Stimulated activated CD4-positive, alpha-beta T cell treated with anti-CD3 and anti-CD28 coated beads, Interleukin-15, amount 100 ng/mL, for 1 hour (primary cell): ENCODE data around the gene COL20A1.
"Not testable (repeated sequence)": the region's sequence is repeated elsewhere in the genome, so short reads cannot be mapped to it uniquely, and the experiment has no call there.

Experiments used
- DNase-seq, 2 donors: peaks; one replicate each; pipeline ENCODE4 v3.0.0-alpha.2; 2020; ENCODE audit warnings: low read depth in 1 of 2, low spot score in 1 of 2

COL20A1 gene

DNA sequence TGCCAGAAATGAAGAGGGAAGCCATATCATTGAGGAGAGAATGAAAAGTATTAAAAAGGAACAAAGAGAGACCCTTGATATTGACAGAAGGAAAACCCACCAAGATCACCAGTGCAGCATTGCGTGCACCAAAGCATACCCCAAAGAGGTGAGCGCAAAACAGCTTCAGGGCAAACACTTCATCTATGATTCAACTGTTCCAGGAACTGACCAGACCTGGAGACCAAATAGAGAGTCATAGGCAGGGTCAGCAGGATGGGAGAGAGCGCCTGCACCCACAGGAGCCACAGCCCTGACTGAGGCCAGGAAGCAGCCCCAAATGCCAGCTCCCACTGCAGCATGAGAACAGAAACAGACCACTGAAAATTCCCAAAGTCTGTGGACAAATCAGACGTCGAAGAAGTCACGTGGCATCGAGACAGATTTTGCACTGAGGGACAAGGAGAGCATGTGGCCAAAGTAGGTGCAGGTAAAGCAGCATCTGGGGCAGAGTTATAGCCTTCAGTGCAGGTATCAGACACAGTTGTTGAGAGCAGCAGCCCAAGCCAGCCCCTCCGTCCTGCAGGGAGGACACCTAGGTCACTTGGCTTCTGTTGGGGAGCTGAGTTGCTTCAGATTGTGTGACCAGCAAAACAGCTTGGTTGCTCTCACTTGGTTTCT is 38.9 kb downstream of the COL20A1 start:
- no peak for DNase-seq

DNA sequence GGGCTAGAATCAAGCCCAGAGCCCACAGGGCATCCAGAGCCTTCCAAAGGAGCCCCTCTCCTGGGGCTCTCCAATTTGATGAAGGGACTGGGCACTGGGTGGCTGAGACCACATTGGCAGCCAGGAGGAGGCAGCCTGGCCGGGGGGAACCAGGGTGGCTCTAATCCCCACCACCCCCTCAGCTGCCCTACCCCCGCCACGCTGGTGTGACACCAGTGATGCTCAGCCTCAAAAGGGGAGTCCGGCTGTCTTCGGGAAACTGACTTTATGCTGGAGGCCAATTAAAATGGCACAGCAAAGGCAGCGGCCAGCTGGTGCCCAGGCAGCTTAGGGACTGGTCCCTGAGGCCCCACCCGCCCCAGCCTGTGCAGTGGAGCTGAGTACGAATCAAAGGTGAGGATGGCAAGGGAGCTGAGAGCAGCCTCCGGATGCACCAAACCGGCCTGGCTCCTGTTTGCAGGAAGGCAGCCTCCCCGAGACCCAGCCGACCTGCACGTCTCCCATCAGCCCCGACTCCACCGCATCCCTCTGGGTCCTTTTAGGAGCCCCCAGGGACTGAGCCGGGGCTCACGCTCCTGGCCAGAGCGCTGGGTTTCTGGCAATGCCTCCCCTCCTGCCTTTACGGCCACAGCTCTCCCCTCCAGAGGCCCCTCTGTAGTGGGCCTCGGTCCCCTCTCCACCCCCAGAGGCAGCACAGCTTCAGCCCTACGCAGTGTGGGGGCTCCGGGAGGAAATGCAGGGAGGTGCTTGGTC is 39.7 kb downstream of the COL20A1 start:
- DNase-seq, result no peak

DNA sequence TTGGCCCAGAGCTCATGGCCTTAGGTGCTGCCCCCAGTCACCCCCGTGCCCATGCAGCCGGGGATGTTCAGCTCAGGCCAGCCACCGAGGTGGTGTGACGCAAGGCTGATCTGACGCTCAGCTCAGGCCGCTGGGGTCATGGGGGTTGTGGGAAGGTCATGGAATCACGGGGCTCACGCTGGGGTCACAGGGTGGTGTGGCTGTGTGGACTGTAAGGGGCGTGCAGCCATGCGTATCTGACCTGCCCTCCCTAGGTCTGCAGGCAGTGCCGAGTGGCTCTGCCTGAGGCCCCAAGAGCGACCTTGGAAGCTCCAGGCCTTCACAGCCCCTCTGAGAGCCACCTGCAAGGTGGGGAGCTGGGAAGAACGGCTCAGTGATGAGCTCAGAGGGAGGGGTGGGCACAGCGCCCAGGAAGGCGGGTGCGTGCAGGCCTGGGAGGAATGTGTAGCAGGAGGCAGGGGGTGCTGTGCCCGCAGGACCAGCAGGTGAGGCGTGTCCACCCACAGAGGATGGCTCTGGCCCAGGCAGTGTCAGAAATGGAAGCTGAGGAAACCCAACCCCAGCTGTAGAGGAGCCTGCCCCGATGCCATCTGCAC is 40.4 kb downstream of the COL20A1 start:
- no peak for DNase-seq

DNA sequence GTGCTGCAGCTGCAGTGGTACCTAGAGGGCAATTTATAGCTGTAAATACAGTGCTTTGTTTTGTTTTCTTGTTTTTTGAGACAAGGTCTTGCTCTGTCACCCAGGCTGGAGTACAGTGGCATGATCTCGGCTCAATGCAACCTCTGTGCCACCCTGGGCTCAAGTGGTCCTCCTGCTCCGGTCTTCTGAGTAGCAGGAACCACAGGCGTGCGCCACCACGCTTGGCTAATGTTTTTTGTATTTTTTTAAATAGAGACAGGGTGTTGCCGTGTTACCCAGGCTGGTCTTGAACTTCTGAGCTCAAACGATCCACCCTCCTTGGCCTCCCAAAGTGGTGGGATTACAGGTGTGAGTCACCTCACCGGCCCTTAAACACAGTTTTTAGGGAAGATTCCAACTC is 41.4 kb downstream of the COL20A1 start:
- no peak for DNase-seq

DNA sequence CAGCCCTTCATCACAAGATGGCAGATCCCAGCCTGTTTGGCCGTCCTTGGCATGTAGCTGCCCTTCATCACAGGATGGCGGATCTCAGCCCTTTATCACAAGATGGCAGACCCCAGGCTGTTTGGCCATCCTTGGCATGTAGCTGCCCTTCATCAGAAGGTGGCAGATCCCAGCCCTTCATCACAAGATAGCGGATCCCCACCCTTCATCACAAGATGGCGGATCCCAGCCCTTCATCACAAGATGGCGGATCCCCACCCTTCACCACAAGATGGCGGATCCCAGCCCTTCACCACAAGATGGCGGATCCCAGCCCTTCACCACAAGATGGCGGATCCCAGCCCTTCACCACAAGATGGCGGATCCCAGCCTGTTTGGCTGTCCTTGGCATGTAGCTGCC is 42.1 kb downstream of the COL20A1 start:
- DNase-seq, result not testable (repeated sequence)

DNA sequence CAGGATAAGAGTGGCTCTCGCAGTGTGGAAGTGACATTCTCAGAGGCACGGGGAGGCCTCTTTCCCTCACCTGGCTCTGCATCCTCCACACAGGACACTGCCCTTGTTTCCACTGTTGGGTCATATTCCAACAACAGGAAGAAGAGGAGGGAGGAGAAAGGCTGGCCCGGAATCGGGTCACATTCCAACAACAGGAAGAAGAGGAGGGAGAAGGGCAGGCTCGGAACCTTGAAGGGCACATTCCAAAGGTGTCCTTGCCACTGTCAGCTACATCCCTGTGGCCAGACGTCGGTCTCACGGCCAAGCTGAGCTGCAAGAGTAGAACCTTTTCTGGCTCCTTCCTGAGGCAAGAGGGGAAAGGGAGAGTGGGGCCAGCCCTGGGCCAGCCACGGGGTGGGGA is 42.7 kb downstream of the COL20A1 start:
- DNase-seq, result no peak

DNA sequence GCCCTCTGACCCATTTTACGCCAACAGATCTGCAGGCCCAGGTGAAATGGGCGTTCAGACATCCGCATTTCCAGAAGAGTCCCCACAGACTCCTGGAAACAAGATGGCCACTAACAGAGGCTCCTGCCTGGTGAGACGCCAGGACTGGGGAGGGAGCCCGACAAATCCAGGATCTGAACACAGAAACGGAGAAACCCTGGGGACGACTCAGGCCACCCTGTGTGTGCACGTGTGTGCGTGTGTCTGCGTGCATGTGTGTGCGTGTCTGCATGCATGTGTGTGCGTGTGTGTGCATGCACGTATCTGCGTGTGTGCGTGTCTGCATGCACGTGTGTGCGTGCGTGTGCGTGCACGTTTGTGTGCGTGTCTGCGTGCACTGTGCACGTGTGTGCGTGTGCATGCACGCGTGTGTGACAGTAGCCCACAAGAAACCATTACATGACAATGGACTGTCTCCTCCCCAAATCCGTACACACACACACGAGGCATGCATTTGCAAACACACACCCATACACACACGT is 43.3 kb downstream of the COL20A1 start:
- DNase-seq, result no peak

DNA sequence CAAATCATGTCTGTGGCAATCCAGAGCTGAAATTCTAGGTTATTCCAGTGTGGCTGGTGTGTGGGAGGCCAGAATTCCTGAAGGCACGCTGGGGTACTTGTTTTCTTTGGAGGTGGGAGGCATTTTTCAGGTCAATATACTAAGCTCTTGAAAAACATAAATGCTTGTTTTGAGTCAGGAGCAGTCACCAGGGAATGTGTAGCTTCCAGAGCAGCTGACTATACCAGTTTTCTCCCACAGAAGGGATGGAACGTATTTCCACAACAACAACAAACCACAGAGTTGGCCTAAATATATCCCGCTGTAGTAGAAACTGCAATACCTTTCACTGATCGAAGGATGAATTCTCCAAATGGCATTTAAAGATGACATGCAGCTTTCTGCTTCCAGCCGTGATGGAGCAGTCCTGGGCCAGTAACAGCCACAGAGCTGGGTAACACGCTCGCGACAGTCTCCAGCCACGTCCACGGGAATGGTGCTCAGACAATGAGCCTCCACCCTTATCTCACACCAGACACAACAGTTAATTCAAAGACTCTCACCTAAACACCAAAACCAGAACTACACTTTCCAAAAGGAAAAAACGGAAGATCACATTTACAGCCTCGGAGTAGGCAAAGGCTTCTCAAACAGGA is 44.9 kb downstream of the COL20A1 start:
- no peak for DNase-seq

DNA sequence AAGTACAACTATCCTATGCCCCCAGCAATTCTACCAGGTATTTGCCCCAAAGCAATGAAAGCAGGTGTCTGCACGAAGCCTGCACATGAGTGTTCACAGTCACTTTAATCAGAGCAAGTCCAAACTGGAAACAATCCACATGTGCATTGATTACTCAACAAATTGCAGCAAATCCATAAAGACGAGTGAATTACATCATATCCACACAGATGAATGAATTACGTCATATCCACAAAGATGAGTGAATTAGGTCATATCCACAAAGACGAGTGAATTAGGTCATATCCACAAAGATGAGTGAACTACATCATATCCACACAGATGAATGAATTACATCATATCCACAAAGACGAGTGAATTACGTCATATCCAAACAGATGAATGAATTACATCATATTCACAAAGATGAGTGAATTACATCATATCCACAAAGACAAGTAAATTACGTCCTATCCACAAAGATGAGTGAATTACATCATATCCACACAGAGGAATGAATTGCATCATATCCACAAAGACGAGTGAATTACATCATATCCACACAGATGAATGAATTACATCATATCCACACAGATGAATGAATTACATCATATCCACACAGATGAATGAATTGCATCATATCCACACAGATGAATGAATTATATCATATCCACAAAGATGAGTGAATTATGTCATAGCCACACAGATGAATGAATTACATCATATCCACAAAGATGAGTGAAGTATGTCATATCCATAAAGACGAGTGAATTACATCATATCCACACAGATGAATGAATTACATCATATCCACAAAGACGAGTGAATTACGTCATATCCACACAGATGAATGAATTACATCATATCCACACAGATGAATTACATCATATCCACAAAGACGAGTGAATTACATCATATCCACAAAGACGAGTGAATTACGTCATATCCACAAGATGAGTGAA is 46.4 kb downstream of the COL20A1 start:
- DNase-seq, result not testable (repeated sequence)

DNA sequence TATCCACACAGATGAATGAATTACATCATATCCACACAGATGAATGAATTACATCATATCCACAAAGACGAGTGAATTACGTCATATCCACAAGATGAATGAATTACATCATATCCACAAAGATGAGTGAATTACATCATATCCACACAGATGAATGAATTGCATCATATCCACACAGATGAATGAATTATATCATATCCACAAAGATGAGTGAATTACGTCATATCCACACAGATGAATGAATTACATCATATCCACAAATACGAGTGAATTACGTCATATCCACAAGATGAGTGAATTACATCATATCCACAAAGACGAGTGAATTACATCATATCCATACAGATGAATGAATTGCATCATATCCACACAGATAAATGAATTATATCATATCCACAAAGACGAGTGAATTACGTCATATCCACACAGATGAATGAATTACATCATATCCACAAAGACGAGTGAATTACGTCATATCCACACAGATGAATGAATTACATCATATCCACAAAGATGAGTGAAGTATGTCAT is 47.2 kb downstream of the COL20A1 start:
- not testable (repeated sequence) for DNase-seq

DNA sequence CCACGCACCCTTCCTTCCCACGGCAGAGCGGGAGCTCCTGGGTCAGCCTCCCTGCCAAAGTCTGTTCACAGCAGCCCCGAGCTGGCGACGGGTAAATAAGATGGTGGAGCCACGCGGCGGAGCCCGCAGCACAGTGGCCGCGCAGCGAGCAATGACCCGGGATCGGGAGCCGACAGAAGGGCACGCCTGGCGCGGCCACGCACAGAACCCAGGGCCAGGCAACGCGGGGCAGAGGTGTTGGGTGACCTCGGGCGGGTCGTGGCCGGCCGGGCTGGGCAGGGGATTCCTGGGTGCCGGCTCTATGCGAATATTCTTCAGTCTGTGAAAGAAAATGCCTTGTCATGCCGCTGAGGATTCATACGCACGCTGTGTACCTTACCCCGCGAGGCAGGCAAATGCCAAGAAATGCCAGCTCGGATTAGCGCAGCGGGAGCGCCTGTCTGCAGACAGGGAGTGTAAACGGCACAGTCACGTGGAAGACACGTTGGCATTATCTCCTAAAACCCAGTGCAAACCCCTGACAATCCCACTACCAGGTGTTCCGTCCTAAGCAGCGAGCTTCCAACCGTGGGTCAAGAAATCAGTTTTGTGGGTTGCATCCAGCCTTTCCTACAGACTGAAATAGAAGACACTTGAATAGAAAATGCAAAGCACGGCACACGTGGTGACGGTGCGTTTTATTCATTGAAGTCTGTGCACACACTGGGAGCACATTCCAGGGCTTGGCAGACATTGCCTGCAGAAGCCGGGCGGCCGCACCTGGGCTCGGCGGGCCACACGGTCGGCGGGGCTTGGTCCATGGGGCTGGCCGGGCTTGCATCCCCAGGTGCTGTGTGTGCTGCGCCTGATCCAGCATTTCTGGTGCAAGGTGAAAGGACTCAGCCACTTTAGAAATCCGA is 49.8 kb downstream of the COL20A1 start:
- no peak for DNase-seq

DNA sequence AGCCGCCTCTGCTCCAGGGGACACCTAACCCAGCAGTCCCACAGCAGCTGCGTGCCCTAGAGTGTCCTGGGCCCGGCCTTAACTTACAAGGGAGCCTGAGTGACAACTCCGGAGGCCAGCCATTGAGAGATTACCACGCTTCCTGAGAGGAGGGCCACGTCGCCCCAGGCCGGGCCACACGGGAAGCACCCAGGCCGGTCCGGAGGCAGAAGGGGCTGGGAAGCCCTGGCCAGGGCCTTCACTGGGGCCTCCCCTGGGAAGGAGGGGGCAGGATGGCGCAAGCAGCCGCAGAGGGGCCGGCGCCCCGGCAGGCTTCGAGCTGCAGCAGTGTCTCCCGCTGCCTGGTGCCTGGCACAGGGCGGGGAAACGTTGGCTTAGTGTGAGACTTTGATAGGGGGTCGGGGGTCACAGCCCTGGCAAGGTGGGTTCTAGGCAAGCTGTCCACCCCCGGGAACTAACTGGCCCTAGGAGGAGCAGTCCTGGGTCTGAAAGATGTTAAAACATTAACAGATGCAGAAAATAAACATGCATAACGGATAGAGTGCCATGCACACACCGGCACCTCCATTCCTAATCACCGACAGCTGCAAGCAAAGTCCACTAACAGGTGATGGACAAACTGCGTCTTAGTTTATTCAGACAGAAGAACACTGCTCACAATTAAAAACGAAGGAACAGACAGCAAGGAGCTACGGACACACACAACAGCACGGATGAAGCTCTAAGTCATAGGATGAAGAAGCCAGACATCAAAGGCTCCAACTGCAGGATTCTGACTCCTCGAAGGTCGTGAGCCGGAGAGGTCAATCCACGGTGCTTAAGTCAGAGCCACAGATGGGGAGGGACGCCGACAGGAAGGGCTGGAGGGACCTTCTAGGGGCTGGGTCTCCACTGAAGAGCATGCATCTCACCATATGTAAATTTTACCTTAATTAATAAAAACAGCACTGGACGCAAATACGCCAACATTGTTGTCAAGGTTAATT is 50.8 kb downstream of the COL20A1 start:
- DNase-seq, result no peak

DNA sequence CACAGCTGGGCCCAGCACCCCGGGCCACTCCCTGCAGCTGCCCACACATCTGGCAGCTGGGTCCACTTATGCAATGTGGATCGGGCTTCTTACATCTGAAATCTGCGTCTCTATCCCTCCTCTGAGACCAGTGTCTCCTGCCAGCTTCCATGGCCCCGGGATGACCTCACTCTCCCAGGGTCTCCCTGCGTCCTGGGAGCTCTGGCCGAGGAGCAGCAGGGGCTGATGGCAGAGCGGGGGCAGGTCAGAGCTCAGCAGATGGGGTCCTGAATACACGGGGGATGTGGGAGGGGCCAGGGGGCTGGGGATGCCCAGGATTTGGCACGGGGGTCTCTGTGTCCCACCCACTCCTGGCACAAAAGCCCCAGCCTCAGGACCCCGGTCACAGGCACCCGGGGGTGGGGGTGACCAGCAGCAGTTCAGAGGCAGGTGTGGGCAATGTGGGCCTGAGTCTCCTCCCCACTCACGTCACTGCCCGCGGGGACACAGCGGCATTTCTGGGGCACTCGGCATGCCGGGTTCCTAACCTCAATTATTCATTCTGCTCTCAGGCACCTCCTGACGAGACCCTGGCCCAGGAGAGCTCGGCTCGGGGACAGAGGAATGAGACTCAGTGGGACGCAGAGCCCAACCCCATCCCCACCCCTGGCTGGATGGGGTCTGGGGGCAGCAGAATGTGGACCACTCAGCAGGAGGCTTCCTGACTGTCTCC is 51.8 kb downstream of the COL20A1 start:
- DNase-seq, result no peak

DNA sequence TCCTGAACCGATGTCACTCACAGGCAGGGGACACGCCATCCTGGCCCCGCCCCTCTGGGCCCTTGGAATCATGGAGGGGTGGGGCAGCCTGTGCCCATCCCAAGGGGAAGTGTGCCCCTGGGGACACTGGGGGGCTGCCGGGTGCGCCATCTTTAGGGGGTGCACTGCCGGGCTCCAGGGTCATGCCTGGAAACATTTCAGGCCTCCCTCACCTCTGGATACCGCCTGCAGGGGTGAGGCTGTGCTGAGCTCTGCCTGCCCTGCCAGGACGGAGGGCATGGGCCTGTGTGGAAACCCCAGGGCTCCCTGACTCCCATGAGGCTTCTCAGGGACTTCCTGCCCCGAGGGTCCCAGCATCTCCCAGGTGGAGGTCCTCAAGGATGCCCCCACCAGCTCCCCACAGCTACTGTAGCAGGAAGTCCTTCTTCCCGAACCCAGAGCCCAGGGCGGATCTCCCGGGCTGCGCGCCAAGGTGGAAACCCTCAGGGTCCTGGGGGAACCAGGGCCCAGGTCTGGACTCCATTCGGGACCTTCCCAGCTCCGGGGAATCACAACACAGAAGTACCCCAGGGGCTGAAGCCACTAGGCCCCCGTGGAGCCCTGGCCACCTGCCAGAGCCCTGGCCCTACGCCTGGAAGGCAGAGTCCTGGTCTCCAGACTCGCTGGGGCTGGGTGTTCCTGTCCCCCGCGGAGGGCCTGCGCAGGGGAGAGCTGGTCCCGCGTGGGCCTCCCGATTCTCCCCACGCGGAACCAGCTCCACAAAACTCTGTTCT is 52.5 kb downstream of the COL20A1 start:
- no peak for DNase-seq

DNA sequence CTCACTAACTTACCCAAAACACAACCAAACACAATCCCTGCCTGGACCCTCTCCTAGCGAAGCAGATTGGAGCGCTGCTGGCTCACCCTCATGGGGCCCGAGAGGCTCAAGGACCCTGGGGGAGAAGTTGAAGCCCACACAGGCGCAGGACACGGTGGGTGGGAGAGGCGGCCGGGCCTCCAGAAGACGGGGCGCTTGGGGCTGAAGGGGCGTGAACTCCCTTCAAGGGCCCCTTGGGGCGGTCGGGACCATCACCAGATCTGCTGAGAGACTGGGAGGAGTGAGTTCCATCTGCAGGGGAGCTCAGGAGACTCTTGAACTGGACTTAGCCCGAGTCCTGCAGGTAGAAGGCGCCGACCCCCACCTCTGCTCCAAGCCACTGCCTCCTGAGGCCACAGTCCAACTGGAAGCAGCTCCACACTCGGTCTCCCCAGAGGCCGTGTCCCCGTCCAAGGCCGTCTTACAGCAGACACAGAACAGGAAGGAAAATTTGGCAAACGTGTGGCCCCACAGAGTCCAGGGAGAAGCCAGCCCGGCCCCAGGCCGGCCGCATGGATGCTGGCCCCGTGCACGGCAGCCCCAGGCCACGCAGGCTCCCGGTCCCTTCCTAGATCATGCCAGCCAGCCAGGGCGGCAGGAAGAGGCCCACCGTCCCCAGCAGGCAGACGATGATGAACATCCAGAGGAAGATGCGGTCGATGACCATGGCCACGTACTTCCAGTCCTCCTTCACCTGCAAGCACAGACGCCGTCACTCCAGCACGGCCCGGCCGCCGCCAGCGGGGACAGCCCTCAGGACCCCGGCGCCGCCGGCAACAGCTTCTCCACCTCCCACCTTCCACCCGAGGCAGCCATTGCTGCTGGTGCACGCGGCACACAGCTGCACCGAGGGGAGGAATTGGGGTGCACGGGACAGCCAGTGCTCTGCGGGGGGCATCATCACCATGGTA is 53.4 kb downstream of the COL20A1 start:
- no peak for DNase-seq
